Iris pigment epithelial cell (primary cell): ENCODE measurements around the gene UST.

Experiments used
- DNase-seq: peaks from one replicate; pipeline ENCODE4 v3.0.0-alpha.2; 2011; ENCODE audit warnings: low read depth

Gene UST

GRCh38 chr6:149041953-149042352 lies 295.1 kb downstream of the UST start:
- no peak for DNase-seq

DNA sequence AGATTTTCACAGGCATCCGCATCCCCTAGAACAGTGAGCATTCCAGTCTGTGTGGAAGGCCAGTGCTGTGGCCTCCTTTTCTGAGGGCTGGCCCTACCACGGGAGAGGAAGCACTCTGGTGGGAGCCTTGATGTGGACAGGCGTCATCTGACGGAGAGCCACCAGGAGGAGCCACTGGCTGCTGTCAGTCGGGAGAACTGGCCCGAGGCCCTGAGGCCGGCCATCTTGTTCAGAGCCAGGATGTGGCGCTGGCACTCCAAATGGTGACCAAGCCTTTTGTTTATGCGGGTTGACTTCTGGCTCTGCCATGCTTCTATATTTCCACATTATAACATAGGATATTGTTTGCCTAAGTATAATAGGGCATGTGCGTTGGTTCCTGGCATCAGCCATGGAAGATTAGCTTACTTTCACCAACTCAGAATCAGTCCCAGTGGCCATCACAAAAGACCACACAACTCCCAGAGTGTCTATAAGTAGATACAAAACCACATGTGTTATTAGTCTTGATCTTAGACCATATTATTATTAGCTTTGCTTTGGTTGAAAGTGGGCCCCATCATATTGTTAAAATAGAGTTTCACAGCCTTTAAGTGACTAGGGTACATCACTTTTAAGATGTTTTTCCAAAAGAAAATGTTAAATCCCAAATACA lies 296.8 kb downstream of the UST start:
- peak; percentile 45 for DNase-seq

DNA sequence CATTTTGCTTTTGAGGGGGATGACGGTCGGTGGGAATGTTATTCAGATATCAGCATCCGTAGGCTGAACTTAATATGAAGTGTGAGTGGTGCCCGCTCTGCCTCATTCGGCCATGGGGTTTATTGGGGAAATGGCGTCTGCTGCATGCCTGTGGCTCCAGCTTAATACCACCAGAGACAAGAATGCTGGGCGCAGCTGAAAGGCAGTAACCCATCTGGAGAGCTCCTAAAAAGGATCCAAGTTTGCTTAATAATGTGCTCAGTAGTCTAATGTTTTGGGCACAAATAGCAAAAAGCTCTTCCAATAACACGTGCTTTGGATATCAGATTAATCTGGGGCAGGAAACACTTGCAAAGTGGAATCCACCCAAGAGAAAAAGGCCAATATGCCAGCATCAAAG lies 297.7 kb downstream of the UST start:
- no peak for DNase-seq

DNA sequence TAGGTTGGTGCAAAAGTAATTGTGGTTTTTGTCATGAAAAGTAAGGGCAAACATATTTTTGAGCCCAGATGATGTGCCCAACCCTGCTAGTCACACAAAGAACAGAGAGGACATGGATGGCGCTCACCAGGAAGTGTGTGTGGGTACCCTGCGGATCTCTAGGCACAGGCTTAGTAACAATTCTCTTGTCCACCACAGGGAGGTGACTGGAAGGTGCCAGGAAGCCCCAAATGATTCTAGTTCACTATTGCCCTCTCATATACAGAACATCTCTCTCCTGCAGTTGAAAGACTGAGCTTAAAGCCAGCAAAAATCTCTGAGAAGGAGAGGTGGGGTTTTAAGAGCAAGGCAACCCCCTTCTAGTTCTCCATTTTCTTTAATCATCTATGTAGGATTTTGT lies 298.6 kb downstream of the UST start:
- no peak for DNase-seq

DNA sequence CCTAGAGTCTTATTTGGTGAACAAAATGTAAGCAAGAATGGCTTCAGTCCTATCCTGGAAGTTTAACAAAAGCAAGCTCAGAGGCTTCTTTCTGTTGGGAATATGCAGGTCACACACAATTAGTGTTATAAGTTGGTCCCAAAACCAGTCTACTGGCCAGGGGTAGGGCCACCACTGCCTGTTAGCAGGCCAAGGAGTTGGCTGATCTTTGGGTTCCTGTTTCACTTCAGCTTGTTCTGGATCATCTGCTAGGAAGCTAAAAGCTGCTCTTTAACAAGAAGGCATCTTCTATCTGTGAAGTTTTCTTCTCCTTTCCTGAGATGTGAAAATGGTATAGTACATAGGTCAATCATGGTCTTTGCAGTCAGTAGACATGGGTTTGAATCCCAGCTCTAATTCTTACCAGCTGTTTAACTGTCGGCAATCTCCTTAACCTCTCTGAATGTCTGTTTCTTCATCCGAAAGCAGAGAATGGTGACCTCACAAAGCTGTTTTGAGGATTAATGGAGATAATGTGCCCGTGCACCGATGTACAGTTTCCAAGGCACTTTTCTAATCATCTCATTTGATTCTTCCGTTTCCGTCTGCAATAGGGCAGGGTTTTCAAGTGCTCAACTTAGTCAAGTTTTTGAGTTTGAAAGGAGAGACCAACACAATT lies 299.5 kb downstream of the UST start:
- no peak for DNase-seq

- DNase-seq: peak; percentile 46
Measured at GRCh38 chr6:149046822-149047246, 300.0 kb downstream of the UST start.

DNA sequence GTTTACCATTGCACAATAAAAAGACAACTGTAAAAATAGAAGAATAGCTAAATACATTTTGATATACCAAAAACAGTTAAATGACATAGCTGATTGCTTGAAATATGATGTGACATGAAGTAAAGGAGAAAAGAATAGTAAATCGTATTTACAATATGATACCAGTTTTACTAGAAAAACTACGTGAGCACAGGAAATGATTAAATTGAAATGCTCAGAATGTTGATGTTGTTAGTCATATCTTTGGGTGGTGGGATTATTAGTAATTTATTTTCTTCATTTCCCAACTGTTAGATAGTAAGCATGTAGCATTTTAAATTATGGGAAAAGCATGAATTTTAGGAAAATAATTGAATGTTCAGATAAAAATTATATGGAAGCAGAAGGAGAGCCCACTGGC lies 302.4 kb downstream of the UST start:
- DNase-seq: peak; percentile 65

GRCh38 chr6:149050160-149050559 lies 303.3 kb downstream of the UST start:
- no peak for DNase-seq

DNA sequence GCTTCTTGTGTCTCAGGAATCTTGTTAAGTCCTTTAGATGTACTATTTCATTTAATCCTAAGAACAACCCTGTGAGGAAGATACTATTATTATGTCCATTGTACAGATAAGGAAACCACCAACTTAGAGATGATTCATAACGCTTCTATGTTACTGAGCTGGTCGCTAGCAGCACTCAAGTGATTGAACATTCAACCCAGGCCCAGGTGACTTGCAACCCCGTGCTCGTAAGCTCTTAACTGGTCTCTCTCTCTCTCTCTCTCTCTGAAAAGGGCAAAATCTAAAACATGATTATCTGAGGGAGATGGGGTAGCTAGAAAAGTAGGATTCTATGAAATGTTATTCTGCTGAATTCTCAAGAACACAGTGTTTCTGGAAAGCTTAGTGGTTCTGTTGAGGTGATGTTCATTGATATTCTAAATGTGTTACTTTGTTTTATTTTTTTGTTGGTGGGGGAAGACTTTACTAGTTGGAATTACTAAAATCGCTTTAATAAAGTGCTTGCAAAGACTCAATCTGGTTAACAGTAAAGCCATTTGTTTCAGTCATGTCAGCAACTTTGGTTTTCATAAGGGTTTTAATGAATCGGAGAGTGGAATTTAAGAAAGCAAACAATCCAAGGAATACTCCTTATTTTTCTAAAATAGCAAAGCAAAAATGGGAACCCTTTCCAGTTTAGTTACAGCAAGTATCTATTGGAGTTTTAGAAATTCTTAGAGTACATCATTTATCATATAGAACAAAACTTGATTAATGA lies 305.7 kb downstream of the UST start:
- DNase-seq: peak; percentile 55

DNA sequence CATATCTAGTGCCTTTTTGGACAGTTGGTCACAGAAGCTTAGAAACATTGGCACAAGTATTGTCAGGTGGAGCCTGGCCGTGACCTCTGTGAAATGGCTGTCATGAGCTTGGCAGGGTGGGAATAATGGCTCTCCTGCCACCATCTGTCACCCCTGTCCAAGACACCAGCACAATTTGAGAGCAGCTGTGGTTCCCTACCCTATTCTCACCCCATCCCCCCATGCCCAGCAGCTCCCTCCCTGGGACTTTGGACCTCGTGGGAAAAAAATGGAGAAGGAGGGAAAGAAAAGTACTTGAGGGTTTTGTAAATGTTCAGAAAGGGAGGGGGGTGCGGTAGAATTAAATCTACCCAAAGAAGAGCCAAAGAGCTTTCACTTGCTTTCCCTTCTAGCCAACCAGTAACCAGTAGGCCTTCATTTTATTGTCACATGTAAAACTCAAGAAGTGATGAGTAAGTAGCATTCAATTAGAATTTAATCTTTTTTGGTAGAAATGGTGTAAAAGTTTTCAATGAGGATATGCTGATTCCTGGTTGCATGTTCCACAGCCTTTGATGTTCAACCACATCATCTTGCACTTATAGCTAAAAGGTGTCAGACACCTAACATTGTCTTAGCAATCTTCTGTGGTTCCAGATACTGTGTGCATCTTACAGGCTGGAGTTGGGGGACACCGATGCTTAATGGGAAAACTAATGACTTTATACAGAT lies 307.2 kb downstream of the UST start:
- no peak for DNase-seq

GRCh38 chr6:149054559-149055194 lies 307.8 kb downstream of the UST start:
- DNase-seq: no peak

GRCh38 chr6:149055195-149055899 lies 308.5 kb downstream of the UST start:
- DNase-seq: no peak

DNA sequence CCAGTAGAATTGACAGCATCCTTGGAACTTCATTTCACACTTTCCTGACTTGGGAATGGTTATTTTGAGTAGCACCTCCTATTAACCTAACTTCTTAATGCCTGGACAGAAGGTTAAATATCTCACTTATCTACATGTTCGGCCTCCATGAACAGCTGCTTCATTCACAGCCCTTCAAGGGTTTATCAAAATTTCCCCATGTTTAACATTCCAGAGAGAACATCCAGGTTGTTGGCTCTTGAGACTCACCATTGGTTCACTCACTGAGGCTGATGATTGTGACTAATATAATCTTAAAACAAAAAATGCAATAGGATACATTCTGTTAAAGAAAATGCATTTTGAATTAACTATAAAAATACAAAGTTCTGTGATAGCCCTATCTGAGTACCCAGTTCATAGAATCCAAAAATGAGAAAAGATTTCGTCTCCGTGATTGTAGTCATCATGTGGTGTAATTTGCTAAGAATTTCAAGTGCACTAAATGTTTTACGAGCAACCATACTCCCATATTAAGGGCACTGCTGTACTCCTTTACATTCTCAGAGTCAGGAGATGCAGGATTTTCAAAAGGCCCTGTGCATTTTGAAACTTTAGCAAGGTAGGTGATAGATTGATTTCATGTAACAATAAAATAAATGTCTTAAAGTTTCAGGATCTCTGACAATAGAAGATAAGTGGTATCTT lies 310.1 kb downstream of the UST start:
- DNase-seq: no peak

DNA sequence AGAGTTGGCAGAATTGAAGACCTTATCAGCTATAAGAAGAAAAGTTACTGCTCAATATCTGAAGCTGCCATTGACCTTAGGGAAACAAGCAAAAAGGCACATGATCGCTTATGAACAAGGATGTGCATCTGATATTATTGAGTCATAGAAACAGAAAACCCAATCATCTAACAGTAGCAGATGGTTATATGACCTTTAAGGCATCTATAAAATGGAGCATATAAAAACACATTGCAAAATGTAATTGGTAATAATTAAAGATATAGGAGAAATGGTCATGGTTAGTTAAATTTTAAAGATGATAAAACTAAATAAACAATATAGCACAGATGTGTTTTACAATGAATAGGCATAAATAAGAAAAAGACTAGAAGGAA lies 310.6 kb downstream of the UST start:
- DNase-seq: no peak

DNA sequence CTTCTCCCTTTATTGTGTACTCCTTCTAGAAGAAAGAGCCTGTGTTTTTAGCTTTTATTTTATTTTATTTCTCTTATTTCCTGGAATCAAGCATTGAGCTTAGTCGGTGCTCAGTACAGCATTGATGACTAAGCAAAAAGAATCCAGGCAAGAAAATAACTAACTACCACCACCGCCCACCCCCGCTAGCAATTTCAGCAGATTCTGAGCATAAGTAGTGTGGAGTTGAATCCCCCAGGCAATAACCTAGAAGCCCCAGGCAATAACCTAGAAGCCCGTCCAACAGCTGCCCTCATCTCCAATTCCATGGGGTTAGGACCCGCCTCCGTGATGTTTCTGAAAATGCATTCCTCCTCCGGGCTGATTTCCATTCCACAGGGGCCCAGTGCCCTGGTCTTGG lies 312.7 kb downstream of the UST start:
- DNase-seq: peak; percentile 54

DNA sequence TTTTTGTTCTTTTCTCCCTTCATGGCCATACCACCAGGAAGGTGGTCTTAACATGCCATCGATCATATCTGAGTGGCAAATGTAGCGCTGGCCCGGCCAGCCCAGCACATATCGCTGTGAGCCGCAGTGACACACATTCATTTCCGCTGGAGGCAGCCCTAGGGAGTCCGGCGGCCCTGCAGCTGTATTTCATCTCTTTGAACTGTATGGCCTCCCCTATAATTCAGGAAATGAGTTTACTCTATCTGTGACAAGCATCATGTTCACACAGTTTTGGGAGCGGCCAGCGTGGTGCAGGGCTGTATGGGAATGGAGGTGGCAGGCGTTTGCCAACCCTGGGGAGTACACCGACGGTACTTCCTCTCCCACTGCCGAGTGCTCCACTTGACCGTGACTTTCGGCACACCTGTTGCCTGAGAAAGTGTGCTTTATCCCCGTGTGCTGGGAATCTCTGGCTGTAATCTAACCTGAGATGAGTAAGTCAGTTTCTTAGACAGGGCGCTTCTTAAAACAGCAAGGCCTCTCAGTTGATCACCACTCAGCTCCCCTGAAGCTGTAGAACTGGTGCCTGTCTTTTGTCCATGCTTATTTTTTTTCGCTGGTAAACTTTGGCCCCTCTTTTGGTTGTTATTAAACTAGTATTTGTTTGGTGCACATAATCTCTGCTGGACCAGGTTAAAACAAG lies 313.6 kb downstream of the UST start:
- DNase-seq: no peak

- peak; percentile 90 for DNase-seq
Measured at GRCh38 chr6:149060985-149061760, 314.3 kb downstream of the UST start.

DNA sequence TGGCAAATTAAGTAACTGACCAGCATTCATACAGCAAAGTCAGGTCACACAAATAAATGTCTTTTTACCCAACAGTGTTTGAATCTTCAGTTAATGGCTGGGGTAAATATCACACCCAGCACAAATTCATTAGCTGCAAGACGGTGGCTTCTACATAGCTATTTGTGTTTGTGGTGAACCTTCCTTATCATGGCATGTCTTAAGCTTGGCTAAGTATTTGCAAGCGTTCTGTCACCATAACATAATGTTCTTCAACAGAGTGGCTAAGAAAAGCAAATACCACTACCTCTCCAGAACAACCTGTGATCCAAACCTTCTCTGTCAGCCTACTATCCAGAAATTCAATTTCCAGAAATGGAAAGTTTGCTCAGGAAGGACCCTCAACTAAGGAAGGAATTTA lies 315.1 kb downstream of the UST start:
- DNase-seq: no peak

- DNase-seq: no peak
Measured at GRCh38 chr6:149062653-149063348, 316.0 kb downstream of the UST start.
